PC-9 (cell line): ENCODE measurements around the gene TGM6.

ENCODE experiments used
- CTCF ChIP-seq: fragments of 200-600 bp; sonication (generic); conservative IDR thresholded peaks from 2 replicates; pipeline ENCODE4 v1.6.1; 2017; ENCODE audit warnings: mixed run types, antibody characterized with exemption, mild to moderate bottlenecking, moderate library complexity
- EZH2 ChIP-seq: fragments of 200-600 bp; sonication (generic); IDR thresholded peaks from 2 replicates; pipeline ENCODE4 v1.8.0; 2017; ENCODE audit warnings: antibody characterized with exemption, low read depth

- TF ChIP-seq CTCF (no peak), EZH2 (no peak)
These were observed 7.6 kb upstream of the TGM6 start for GRCh38 chr20:2373098-2373497.
